Upper lobe of right lung (tissue), 1 donor: ENCODE data around the gene COA7. TPM values are rescaled to one million over a fixed set of nuclear protein-coding genes. Genes with fewer than 3 reads are reported as not detected.

Experiments used
- ATAC-seq: fragments of 200-7000 bp; cut with Tn5 transposase; one replicate; pipeline ENCODE4 v1.9.1; 2020; ENCODE audit warnings: mild to moderate bottlenecking, moderate library complexity
- DNase-seq: peaks from one replicate; pipeline ENCODE4 v3.0.0-alpha.2; 2020
- H3K27ac ChIP-seq: fragments of 200-600 bp; one replicate; pipeline ENCODE4 v1.8.0; 2022
- H3K27me3 ChIP-seq: fragments of 200-600 bp; one replicate; pipeline ENCODE4 v1.8.0; 2022; ENCODE audit warnings: mild to moderate bottlenecking
- H3K36me3 ChIP-seq: fragments of 200-600 bp; one replicate; pipeline ENCODE4 v1.8.0; 2022
- H3K4me1 ChIP-seq: fragments of 200-600 bp; one replicate; pipeline ENCODE4 v1.8.0; 2022
- H3K4me3 ChIP-seq: fragments of 200-600 bp; one replicate; pipeline ENCODE4 v1.8.0; 2022; ENCODE audit warnings: mild to moderate bottlenecking
- H3K9me3 ChIP-seq: fragments of 200-600 bp; one replicate; pipeline ENCODE4 v1.8.0; 2022
- CTCF ChIP-seq: fragments of 200-600 bp; IDR thresholded peaks from one replicate; pipeline ENCODE4 v1.8.0; 2022; ENCODE audit warnings: antibody characterized with exemption
- intact Hi-C: fragments of 100-400 bp; cut with DNase I; formaldehyde crosslinking; loops from one replicate; pipeline ENCODE4 v1.11.0; 2022
- total RNA-seq: library from RNA; stranded (reverse); fragmentation: NEBNext Ultra II Directional; extraction: Animal tissue kit (Norgen Biotek cat#: 25700); gene quantifications from one replicate; pipeline ENCODE4 v1.2.1, GENCODE V29; 2021
- donor health status: DM: no; HTN: yes; CAD: no; lungs with severe emphysema.

COA7 gene
- total RNA-seq, 1 donor from 2014 or later: 17.9 TPM

- Histone ChIP-seq H3K27ac (peak overlapping the region; percentile 70), H3K36me3 (no peaks in the 10 kb centered on the region), H3K9me3 (no peaks in the 10 kb centered on the region), H3K4me3 (no peak overlapping the region), H3K4me1 (no peaks in the 10 kb centered on the region), H3K27me3 (peaks cover 22% of the 10 kb centered on the region)
- intact Hi-C loops: no loop called here
- DNase-seq: no peak
- ATAC-seq: peak; percentile 67
- no peak for TF ChIP-seq CTCF
These were observed 61.1 kb downstream of the COA7 start for GRCh38 chr1:52636721-52637695.

- Histone ChIP-seq H3K4me1 (no peaks in the 10 kb centered on the region), H3K9me3 (no peaks in the 10 kb centered on the region), H3K27me3 (peaks cover 24% of the 10 kb centered on the region), H3K27ac (no peak overlapping the region), H3K36me3 (no peaks in the 10 kb centered on the region), H3K4me3 (no peak overlapping the region)
- no peak for ATAC-seq
- intact Hi-C loops: no loop called here
- no peak for TF ChIP-seq CTCF
- DNase-seq: no peak
These were observed 62.6 kb downstream of the COA7 start for GRCh38 chr1:52635321-52636089.

Other genes with a start within 250 kb of the COA7 start
- gene TUT4, start 145.3 kb downstream of the COA7 start, total RNA-seq: 44.2 TPM
- 6.2 TPM for gene GPX7, start 96.0 kb downstream of the COA7 start, total RNA-seq
- 0.81 TPM for gene SHISAL2A, start 65.2 kb downstream of the COA7 start, total RNA-seq
- gene ZYG11B, start 28.1 kb upstream of the COA7 start, total RNA-seq: 30.5 TPM
- not detected for gene ZYG11A, start 144.4 kb upstream of the COA7 start, total RNA-seq
- 123 TPM for gene ECHDC2, start 223.4 kb upstream of the COA7 start, total RNA-seq
- 140 TPM for gene SCP2, start 228.9 kb upstream of the COA7 start, total RNA-seq